ENCODE results near the gene FREM3.
"Not testable (repeated sequence)": the region's sequence is repeated elsewhere in the genome, so short reads cannot be mapped to it uniquely, and the experiment has no call there.

Gene FREM3

DNA sequence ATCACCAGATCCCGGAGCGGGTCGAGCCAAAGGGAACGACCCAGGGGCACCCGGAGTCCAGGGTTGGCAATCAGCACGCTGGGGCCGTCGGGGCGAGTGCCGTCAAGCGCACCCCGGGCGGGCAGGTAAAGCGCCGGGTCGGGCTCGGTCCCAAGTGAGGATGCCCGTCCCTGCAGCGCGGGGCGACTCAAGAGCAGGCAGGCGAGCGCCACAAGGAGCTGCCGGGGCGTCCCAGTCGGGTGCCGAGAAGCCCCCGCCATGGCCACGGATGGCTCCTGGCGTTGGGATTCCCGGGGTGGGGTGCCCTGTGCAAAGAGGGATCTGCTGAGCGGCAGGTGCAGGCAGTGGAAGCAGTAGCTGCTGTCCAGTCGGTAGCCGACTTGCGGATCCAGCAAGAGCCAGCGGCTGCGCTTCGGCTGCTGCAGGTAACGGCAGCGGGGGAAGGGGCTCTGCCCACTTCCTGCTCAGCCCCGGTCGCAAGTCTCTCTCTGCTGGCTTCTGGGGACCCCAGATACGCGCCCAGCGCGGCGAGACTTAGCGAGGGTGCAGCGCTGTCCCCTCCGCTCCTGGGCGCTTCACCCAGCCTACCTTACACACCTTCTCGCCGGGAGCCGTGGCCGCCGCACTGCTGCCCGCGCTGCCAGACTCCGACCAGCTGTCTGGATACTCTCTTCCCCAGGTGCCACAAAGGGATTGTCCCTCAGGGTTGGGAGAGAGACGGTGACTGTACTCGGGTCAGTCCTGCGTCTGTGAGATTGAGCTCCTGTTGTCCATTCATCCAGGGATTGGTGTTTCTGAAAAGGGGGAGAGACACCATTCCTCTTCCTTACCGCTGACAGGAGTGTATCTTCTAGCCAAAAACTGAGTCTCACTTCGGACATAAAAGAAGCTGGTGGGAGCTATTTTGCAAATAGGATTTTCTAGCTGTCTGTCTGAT lies at the start of gene FREM3:
TSS of gene FREM3 (minus strand) at position 260 of the 937 bp plus-strand sequence. CDS start at position 260, 0 bp downstream.
- H3K9me3 ChIP-seq (ENCODE audit: low read length), result no peaks in the 10 kb centered on the region
- H3K4me3 ChIP-seq (ENCODE audit: low read depth in 1 of 2, low read length in 2 of 2), result peak within 1 kb of the TSS in 1 of 2 donors; percentile 16
- H3K27ac ChIP-seq (ENCODE audit: low read depth, low read length), result no peak within 1 kb of the TSS
- H3K27me3 ChIP-seq (ENCODE audit: control insufficient read depth in 1 of 2, insufficient read depth in 2 of 2, low read length in 2 of 2), result peaks cover 14 to 28% of the 10 kb centered on the region in 2 donors
- H3K4me1 ChIP-seq (ENCODE audit: insufficient read depth, low read length), result no peaks in the 10 kb centered on the region
- H3K36me3 ChIP-seq (ENCODE audit: insufficient read depth, low read length), result no peaks in the 10 kb centered on the region
- no peak within 1 kb of the TSS for H3K9ac ChIP-seq (ENCODE audit: low read length)

DNA sequence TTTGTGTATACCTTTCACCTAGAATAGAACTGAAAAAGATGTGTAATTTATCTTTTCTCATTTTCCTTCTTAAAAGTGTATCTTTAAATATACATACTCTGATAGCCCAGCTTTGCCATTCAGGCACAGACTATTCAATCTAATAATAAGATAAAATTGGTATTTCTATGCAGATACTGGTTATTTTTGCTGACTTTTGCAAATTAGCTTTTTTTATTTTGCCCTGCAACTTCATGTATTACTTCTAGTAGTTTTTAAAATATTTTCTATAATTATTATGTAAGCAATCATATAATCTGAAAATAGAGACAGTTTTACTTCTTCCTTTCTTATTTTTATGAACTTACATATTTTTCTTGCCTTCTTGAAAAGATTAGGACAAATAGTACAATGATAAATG lies 45.4 kb upstream of the FREM3 start:
- H3K27ac ChIP-seq (ENCODE audit: low read depth, low read length), result no peak overlapping the region
- no peak overlapping the region for H3K9ac ChIP-seq (ENCODE audit: low read length)
- no peaks in the 10 kb centered on the region for H3K36me3 ChIP-seq (ENCODE audit: insufficient read depth, low read length)
- H3K4me3 ChIP-seq (ENCODE audit: low read depth in 1 of 2, low read length in 2 of 2), result no peak overlapping the region
- no peaks in the 10 kb centered on the region for H3K9me3 ChIP-seq (ENCODE audit: low read length)
- H3K27me3 ChIP-seq (ENCODE audit: control insufficient read depth in 1 of 2, insufficient read depth in 2 of 2, low read length in 2 of 2), result no peaks in the 10 kb centered on the region
- H3K4me1 ChIP-seq (ENCODE audit: insufficient read depth, low read length), result no peaks in the 10 kb centered on the region

DNA sequence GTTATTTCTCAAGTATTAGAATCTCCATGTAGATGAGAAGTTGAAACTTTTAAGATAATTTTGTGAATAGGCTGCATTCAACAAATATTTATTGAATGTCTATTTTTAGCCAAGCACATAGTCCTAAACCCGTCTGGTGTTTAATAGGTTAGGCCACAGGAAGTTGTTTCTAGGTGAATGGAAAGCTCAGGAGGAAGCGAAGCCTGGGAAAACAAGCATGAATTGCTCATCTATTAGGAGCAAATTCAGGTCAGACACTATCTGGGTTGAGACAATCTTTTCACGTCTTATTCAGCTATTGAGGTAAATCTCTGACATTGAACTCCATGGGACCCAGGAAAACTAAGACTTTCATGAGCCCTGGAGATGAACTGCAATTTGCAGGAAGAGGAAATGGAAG lies 43.1 kb upstream of the FREM3 start:
- Histone ChIP-seq H3K27ac (ENCODE audit: low read depth, low read length) (no peak overlapping the region), H3K4me3 (ENCODE audit: low read depth in 1 of 2, low read length in 2 of 2) (no peak overlapping the region), H3K9me3 (ENCODE audit: low read length) (no peaks in the 10 kb centered on the region), H3K36me3 (ENCODE audit: insufficient read depth, low read length) (no peaks in the 10 kb centered on the region), H3K4me1 (ENCODE audit: insufficient read depth, low read length) (no peaks in the 10 kb centered on the region), H3K9ac (ENCODE audit: low read length) (no peak overlapping the region), H3K27me3 (ENCODE audit: control insufficient read depth in 1 of 2, insufficient read depth in 2 of 2, low read length in 2 of 2) (no peaks in the 10 kb centered on the region)

DNA sequence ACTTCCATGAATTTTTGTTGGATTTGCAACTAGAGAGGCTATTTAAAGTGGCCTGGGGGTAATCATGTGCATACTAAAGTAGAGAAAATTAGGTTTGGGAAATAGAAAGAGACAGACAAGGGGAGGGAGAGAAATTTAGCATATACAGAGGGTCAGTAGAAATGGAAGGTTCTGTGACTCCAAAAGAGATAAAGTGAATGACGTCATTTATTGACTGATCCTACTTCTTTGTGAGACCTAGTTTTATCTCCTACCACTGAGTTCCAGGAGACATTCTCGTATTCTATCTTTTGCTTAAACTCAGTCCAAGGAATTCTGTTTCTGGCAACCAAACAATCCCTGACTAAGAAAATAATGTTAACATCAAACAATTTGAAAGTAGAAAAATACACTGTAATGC lies 42.4 kb upstream of the FREM3 start:
- no peaks in the 10 kb centered on the region for H3K4me1 ChIP-seq (ENCODE audit: insufficient read depth, low read length)
- no peak overlapping the region for H3K4me3 ChIP-seq (ENCODE audit: low read depth in 1 of 2, low read length in 2 of 2)
- no peaks in the 10 kb centered on the region for H3K27me3 ChIP-seq (ENCODE audit: control insufficient read depth in 1 of 2, insufficient read depth in 2 of 2, low read length in 2 of 2)
- no peaks in the 10 kb centered on the region for H3K36me3 ChIP-seq (ENCODE audit: insufficient read depth, low read length)
- no peaks in the 10 kb centered on the region for H3K9me3 ChIP-seq (ENCODE audit: low read length)
- H3K27ac ChIP-seq (ENCODE audit: low read depth, low read length), result no peak overlapping the region
- H3K9ac ChIP-seq (ENCODE audit: low read length), result no peak overlapping the region

DNA sequence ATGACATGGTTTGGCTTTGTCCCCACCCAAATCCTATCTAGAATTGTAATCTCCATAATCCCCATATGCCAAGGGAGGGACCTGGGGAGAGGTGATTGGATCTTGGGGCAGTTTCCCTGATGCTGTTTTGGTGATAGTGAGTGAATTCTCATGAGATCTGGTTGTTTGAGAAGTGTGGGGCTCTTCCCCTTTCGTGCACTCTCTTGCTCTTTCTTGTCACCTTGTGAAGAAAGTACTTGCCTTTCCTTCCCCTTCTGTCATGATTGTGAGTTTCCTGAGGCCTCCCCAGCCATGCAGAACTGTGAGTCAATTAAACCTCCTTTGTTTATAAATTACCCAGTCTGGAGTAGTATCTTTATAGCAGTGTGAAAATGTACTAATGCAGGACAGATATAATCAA lies 36.4 kb upstream of the FREM3 start:
- Histone ChIP-seq H3K9me3 (ENCODE audit: low read length) (no peaks in the 10 kb centered on the region), H3K9ac (ENCODE audit: low read length) (no peak overlapping the region), H3K4me1 (ENCODE audit: insufficient read depth, low read length) (no peaks in the 10 kb centered on the region), H3K27me3 (ENCODE audit: control insufficient read depth in 1 of 2, insufficient read depth in 2 of 2, low read length in 2 of 2) (no peaks in the 10 kb centered on the region), H3K4me3 (ENCODE audit: low read depth in 1 of 2, low read length in 2 of 2) (no peak overlapping the region), H3K36me3 (ENCODE audit: insufficient read depth, low read length) (no peaks in the 10 kb centered on the region), H3K27ac (ENCODE audit: low read depth, low read length) (no peak overlapping the region)

DNA sequence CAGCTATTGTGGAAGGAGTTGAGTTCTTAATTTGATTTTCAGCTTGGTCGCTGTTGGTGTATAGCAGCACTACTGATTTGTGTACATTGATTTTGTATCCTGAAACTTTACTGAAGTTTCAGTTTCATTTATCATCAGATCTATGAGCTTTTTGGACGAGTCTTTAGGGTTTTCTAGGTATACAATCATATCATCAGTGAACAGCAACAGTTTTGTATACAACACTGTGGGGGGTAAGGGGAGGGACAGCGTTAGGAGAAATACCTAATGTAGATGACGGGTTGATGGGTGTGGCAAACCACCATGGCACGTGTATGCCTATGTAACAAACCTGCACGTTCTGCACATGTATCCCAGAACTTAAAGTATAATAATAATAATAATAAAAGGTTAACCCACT lies 35.6 kb upstream of the FREM3 start:
- not testable (repeated sequence) for H3K4me1 ChIP-seq (ENCODE audit: insufficient read depth, low read length); H3K27me3 ChIP-seq (ENCODE audit: control insufficient read depth in 1 of 2, insufficient read depth in 2 of 2, low read length in 2 of 2); H3K9me3 ChIP-seq (ENCODE audit: low read length); H3K4me3 ChIP-seq (ENCODE audit: low read depth in 1 of 2, low read length in 2 of 2); H3K27ac ChIP-seq (ENCODE audit: low read depth, low read length); H3K36me3 ChIP-seq (ENCODE audit: insufficient read depth, low read length); H3K9ac ChIP-seq (ENCODE audit: low read length)

DNA sequence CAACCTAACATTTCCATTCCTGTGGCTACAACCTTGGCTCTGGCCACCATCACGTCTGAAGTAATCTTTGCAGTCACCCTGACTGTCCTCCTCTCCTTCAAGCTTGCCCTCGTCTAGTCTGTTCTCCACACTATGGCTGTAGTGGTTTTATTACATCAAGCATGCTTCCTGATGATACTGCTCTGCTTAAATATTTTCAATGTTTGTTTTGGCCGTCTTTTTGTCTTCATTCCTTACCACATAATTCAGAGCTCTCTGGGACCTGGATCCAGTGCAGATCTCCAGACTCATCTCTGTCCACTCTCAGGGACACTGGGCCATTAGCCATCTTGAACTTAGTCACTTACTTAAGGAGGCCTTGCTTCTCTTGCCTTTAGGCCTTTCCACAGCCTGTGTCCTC lies 27.7 kb upstream of the FREM3 start:
- Histone ChIP-seq H3K4me1 (ENCODE audit: insufficient read depth, low read length) (no peaks in the 10 kb centered on the region), H3K9ac (ENCODE audit: low read length) (no peak overlapping the region), H3K36me3 (ENCODE audit: insufficient read depth, low read length) (no peaks in the 10 kb centered on the region), H3K4me3 (ENCODE audit: low read depth in 1 of 2, low read length in 2 of 2) (no peak overlapping the region), H3K27me3 (ENCODE audit: control insufficient read depth in 1 of 2, insufficient read depth in 2 of 2, low read length in 2 of 2) (no peaks in the 10 kb centered on the region), H3K27ac (ENCODE audit: low read depth, low read length) (no peak overlapping the region), H3K9me3 (ENCODE audit: low read length) (no peaks in the 10 kb centered on the region)

DNA sequence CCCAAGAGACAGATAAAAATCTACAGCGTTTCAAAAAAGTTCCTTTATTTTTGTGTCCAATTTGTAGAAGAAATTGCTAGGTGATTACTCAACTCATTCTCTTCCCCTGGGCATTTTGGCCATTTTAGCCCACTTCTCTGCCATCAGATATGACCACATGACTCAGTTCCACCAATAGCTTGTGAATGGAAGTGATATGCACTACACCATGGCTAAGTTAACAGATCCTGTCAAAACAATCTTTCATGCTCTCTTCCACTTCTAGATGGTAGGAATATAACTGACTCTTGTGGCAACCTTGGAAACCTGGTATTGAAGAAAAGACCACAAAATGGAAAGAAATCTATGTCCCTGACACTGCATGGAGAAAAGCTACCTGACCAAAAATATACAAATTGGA lies 26.2 kb upstream of the FREM3 start:
- Histone ChIP-seq H3K9ac (ENCODE audit: low read length) (no peak overlapping the region), H3K36me3 (ENCODE audit: insufficient read depth, low read length) (no peaks in the 10 kb centered on the region), H3K4me3 (ENCODE audit: low read depth in 1 of 2, low read length in 2 of 2) (no peak overlapping the region), H3K27ac (ENCODE audit: low read depth, low read length) (no peak overlapping the region), H3K9me3 (ENCODE audit: low read length) (no peaks in the 10 kb centered on the region), H3K4me1 (ENCODE audit: insufficient read depth, low read length) (no peaks in the 10 kb centered on the region), H3K27me3 (ENCODE audit: control insufficient read depth in 1 of 2, insufficient read depth in 2 of 2, low read length in 2 of 2) (no peaks in the 10 kb centered on the region)

DNA sequence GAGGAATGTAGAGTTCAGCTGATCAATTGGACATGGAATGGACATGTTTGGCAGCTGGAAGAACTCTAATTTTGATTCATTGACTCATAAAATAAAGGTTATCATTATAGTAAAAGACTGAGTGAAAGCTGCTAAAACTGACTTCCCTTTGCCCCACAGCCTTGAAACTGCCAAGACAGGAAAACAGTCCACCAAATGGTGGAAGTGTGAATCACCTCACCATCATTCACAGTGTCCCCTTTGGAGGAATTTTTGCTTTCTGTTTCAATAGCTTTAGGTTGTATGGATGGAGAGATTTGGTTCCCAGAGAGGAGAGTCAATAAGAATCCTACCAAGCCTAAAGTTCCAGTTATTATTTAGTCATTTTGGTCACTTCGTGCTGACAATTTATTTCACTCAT lies 20.8 kb upstream of the FREM3 start:
- no peak overlapping the region for H3K9ac ChIP-seq (ENCODE audit: low read length)

DNA sequence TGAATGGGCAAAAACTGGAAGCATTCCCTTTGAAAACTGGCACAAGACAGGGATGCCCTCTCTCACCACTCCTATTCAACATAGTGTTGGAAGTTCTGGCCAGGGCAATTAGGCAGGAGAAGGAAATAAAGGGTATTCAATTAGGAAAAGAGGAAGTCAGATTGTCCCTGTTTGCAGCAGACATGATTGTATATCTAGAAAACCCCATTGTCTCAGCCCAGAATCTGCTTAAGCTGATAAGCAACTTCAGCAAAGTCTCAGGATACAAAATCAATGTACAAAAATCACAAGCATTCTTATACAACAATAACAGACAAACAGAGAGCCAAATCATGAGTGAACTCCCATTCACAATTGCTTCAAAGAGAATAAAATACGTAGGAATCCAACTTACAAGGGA lies 18.3 kb upstream of the FREM3 start:
- not testable (repeated sequence) for H3K4me1 ChIP-seq (ENCODE audit: insufficient read depth, low read length); H3K4me3 ChIP-seq (ENCODE audit: low read depth in 1 of 2, low read length in 2 of 2); H3K36me3 ChIP-seq (ENCODE audit: insufficient read depth, low read length); H3K27me3 ChIP-seq (ENCODE audit: control insufficient read depth in 1 of 2, insufficient read depth in 2 of 2, low read length in 2 of 2); H3K9me3 ChIP-seq (ENCODE audit: low read length); H3K9ac ChIP-seq (ENCODE audit: low read length); H3K27ac ChIP-seq (ENCODE audit: low read depth, low read length)

More for the DNA sequence above, 20.8 kb upstream of the FREM3 start:
- Histone ChIP-seq H3K27ac (ENCODE audit: low read depth, low read length) (no peak overlapping the region), H3K4me3 (ENCODE audit: low read depth in 1 of 2, low read length in 2 of 2) (no peak overlapping the region), H3K4me1 (ENCODE audit: insufficient read depth, low read length) (no peaks in the 10 kb centered on the region), H3K9me3 (ENCODE audit: low read length) (no peaks in the 10 kb centered on the region), H3K27me3 (ENCODE audit: control insufficient read depth in 1 of 2, insufficient read depth in 2 of 2, low read length in 2 of 2) (no peaks in the 10 kb centered on the region), H3K36me3 (ENCODE audit: insufficient read depth, low read length) (no peaks in the 10 kb centered on the region)

DNA sequence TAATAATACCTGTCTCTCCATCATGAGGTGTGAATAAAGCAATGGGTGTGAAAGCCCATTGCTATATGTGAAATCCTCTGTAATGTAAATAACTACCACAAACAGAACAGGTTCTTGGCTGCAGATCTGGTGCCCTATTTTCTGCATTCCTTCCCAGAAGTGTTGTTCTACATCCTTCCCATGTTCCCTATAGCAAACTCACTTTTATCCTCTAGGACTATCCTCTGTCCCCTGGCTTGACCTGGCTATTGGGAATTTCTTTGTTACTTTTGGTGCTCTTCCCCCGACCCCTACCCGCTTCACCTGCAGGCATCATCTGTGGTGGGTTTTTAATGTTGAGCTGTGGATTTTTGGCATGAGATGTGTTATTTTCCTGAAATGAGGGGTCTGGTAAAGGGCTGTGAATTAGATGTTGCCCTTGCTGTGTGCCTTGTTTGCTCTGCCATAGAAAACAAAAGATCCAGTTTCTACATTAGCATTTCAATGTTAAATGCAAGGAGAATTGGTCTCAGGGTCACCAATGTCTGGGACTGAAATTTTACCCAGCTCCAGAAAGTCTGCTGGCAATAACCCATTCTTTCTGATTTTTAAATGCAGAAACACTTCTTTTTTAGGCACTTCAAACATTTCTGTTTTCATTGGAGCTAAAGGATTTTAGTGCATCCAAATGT lies 13.6 kb upstream of the FREM3 start:
- H3K27ac ChIP-seq (ENCODE audit: low read depth, low read length), result no peak overlapping the region
- H3K9ac ChIP-seq (ENCODE audit: low read length), result no peak overlapping the region
- no peak overlapping the region for H3K4me3 ChIP-seq (ENCODE audit: low read depth in 1 of 2, low read length in 2 of 2)
- H3K27me3 ChIP-seq (ENCODE audit: control insufficient read depth in 1 of 2, insufficient read depth in 2 of 2, low read length in 2 of 2), result no peaks in the 10 kb centered on the region
- H3K36me3 ChIP-seq (ENCODE audit: insufficient read depth, low read length), result no peaks in the 10 kb centered on the region
- no peaks in the 10 kb centered on the region for H3K4me1 ChIP-seq (ENCODE audit: insufficient read depth, low read length)
- no peaks in the 10 kb centered on the region for H3K9me3 ChIP-seq (ENCODE audit: low read length)

Data from muscle layer of colon (tissue), 2 donors.